GM19351 (cell line): Measurements from ENCODE around the gene ABL2.

Experiments used
- ATAC-seq: cut with Tn5 transposase; IDR thresholded peaks from one replicate; pipeline ENCODE4 v1.9.1; 2021; ENCODE audit warnings: mild to moderate bottlenecking, moderate library complexity; ENCODE audit not compliant: unreplicated experiment

The ABL2 gene

GRCh38 chr1:179095924-179096323 is 133.6 kb downstream of the ABL2 start:
- no peak for ATAC-seq

- ATAC-seq: no peak
Observed at GRCh38 chr1:179095377-179095776, 134.1 kb downstream of the ABL2 start.

DNA sequence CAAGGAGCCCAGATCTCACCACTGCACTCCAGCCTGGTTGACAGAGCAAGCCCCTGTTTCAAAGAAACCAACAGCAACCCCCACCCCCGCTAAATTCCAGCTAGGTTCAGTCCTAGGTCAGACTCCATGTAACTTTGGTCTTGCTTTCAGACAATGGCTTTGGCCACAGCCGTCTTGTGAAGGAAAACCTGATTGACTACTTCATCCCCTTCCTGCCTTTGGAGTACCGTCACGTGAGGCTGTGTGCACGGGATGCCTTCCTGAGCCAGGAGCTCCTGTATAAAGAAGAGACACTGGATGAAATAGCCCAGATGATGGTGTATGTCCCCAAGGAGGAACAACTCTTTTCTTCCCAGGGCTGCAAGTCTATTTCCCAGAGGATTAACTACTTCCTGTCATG is 134.7 kb downstream of the ABL2 start:
- no peak for ATAC-seq

GRCh38 chr1:179092896-179093461 is 136.5 kb downstream of the ABL2 start:
- no peak for ATAC-seq

- ATAC-seq: no peak
Observed at GRCh38 chr1:179091691-179092165, 137.7 kb downstream of the ABL2 start.

DNA sequence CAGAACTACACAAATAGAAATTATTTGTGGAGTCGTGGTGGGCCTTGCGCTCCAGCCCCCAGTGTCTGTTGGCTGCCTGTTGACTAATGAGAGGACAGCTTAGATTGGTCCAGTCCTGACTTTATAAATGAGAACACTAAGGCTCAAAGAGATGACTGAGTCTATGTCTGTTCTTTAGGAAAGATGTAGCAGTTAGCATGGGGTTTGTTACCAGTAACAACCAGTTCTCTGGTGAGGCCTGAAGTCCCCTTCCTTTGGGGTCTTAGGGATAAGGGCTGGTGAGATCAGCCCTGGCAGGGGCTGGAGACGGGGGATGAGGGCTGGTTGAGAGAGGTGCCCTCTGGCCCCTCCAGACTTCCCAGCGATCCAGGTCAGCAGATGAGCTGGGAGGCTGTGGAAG is 138.6 kb downstream of the ABL2 start:
- ATAC-seq: no peak

DNA sequence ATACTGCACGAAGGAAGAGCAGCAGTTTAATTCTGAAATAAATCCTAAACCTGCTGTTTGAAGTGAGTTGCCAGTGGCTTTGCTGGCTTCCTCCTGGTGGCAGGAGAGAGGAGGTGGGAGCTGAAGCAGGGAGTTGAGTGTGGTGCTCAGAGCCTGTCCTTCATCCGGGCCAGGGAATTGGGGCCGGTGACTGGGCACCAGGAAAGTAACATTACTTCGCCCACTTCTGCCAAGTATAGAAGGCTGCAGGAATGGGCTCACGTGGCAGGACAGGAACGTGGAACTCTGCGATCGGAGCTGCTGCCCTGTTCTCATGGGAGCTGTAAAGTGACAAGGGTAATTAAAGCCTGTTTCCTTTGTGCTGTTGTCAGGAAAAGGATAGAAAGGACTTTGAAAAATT is 139.0 kb downstream of the ABL2 start:
- ATAC-seq: no peak

GRCh38 chr1:179089827-179090482 is 139.5 kb downstream of the ABL2 start:
- ATAC-seq: no peak

GRCh38 chr1:179087665-179088064 is 141.8 kb downstream of the ABL2 start:
- no peak for ATAC-seq

DNA sequence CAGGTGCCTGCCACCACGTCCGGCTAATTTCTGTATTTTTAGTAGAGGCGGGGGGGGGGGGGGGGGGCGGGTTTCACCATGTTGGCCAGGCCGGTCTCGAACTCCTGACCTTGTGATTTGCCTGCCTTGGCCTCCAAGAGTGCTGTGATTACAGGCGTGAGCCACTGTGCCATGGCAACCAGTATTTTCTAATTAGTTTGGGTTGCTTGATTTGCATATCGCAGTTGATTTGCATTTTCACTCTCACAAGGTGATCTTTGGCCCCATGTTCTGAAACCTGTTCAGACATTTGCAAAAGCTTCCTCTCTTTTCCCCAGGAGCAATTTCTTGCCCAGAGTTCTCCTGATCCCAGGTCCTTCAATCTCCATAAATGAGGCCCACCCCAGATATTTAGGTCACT is 145.9 kb downstream of the ABL2 start:
- ATAC-seq: peak; percentile 14

DNA sequence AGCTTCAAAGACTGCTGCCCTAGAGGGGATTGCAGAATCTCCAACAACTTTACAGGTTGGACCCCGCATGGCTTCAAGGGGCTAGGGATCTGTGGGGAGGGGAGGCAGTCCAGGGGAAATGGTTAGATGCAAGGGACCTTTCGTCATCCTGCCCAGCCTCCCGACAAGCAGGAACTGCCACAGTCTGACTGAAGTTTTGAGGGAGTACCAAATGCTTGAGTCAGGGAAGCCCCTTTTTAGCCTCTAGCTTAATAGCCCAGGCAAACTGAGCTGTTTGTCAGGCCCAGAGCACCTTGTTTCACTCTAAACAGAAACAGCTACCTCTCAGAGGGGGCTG is 146.5 kb downstream of the ABL2 start:
- no peak for ATAC-seq

DNA sequence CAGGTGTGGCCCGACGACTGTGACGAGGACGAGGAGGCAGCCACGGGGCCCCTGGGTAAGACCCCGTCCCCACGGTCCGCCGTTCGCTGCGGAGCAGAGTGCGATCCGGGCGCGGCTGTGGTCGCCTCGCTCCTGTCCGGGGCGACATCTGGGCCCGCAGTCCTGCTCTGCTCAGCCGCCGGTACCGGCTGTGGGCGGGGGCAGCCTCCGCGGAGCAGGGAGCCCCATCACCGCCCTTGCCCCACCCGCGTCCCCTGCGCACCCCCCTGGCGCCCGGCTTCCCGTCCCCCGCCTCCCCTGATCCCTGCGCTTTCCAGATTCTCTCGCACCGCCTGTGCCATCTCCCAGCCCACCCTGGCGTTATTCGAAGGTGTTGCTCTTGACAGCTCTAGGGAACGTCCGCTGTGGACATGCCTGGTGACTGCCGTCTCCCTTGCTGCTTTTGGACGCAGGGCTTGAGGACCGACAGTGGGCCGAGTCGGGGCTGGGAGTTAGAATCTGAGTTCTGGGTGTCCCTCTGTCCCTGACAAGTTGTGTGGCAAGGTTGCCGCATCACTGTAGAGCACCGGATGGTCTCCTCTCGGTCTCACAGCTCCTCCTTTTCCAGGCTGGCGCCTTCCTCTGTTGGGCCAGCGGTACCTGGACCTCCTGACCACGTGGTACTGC is 147.0 kb downstream of the ABL2 start:
- ATAC-seq: peak; percentile 15

DNA sequence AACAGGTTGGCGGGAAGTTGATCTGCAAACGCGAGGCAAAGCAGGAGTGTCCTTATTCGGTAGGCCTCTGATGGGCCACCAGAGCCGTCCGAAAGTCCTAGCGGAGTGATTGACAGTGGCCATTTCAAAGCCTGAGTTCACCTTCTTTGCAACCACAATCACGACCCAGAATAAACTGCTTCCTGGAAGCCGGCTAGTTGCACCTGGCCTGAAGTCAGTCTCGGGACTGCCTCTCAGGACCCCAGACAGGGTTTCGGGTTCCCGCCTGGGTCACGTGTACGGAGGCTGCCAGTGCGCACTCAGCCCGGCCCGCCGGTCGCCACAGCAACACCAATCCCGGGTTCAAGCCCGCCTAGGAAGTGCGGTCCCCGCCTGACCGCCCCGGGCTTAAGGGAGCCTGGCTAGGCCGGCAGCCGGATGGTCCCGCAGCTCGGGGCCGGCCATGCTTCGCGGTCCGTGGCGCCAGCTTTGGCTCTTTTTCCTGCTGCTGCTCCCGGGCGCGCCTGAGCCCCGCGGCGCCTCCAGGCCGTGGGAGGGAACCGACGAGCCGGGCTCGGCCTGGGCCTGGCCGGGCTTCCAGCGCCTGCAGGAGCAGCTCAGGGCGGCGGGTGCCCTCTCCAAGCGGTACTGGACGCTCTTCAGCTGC is 147.7 kb downstream of the ABL2 start, which contains the start of gene TOR3A:
Gene TOR3A (plus strand): TSS at position 384 of the 646 bp plus-strand sequence. CDS start 59 bp downstream, at position 443.
- ATAC-seq: peak; percentile 81

DNA sequence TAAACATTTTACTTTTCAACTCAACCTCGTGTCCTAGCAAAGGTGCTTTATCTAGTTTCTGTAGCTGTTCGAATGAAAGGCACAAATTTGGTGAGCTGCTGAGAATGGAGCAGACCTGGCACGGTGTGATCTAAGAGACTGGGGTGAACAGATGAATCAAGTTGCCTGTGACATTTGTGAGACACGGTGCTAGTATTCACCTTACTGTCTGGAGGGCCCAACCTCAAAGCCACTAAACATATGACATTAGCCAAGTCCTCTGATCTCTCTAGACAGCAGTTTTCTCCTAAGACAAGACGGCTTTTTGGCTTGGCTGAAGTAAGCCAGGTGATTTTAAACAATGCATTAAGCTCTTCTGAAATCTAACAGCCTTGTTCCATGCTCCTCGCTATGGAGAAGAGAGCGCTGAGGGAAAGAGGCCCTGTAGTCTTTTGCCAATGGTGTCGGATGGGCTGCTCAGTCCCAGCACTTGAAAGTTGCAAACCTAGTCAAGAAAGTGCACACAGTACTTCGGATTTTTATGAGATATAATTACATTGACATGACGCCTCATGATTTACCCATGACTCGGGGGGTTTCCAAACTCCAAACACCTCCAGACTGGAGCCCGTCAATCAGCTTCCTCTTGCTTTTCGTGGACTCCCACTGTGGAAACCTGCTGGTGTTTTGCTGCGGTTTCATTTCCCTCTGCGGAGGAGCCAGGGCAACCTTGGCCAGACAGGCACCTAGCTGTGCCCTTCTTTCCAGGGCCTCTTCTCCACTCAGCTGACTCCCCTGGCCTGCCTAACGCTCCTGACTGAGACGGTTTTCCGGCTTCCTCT is 148.4 kb downstream of the ABL2 start:
- ATAC-seq: peak; percentile 11

GRCh38 chr1:179079113-179079761 is 150.2 kb downstream of the ABL2 start:
- peak; percentile 18 for ATAC-seq

GRCh38 chr1:179077396-179077795 is 152.1 kb downstream of the ABL2 start:
- ATAC-seq: no peak

GRCh38 chr1:179066471-179066870 is 163.0 kb downstream of the ABL2 start:
- no peak for ATAC-seq

GRCh38 chr1:179061360-179062282 is 167.9 kb downstream of the ABL2 start:
- no peak for ATAC-seq
